ENCODE results near the gene CCT2.
"Not testable (repeated sequence)": the region's sequence is repeated elsewhere in the genome, so short reads cannot be mapped to it uniquely, and the experiment has no call there.

DNA sequence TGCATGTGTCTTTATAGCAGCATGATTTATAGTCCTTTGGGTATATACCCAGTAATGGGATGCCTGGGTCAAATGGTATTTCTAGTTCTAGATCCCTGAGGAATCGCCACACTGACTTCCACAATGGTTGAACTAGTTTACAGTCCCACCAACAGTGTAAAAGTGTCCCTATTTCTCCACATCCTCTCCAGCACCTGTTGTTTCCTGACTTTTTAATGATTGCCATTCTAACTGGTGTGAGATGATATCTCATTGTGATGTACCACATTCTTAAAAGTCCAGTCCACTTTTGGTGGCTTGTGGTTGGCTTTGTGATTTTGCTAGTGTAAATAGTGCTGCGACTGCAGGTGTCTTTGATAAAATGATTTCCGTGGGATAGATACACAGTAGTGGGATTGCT is 19.0 kb downstream of the CCT2 start:
- TF ChIP-seq CTCF, POLR2A, POLR2AphosphoS5, EP300 (IDR thresholded peaks at IDR 0.05): not testable (repeated sequence)

All from stomach (tissue), 4 donors.